Brain pericyte (primary cell): ENCODE measurements around the gene EVC2.
"Not testable (repeated sequence)": the region's sequence is repeated elsewhere in the genome, so short reads cannot be mapped to it uniquely, and the experiment has no call there.

Source experiments
- DNase-seq: peaks from one replicate; pipeline ENCODE4 v3.0.0-alpha.2; 2012; ENCODE audit warnings: low read depth, low spot score

Gene EVC2

DNA sequence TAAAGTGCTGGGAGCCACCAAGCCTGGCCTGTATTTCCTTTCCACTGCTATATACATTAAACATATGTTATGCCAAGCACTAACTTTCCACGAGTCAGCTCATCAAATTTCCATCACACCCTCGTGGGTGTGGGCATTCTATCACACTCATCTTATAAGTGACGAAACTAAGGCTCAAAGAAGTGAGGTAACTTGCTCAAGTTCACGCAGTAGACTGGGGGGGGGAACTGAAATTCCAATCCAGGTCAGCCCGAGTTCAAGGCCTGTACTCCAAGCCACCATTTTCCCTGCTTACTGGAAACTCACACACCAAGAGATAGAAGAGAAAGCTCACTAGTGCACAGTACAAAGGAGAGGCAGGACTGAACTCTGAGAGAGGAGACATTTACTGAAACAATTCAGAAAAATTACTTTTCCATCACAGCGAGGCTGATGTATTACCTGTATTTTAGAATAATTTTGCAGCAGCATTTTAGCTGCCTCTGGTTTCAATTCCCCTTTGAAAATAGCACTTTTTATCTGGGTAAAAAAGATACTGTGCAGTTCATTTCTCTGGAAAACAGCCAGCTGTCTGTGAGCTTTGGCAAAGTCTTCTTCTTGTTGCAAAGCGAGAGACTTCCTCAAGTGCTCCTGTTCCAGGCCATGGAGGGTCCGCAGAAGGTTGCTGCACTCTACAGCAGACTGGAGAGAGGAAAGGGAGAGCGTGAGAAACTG, 76.8 kb downstream of the EVC2 start:
- no peak for DNase-seq

GRCh38 chr4:5630762-5631161, 77.6 kb downstream of the EVC2 start:
- no peak for DNase-seq

DNA sequence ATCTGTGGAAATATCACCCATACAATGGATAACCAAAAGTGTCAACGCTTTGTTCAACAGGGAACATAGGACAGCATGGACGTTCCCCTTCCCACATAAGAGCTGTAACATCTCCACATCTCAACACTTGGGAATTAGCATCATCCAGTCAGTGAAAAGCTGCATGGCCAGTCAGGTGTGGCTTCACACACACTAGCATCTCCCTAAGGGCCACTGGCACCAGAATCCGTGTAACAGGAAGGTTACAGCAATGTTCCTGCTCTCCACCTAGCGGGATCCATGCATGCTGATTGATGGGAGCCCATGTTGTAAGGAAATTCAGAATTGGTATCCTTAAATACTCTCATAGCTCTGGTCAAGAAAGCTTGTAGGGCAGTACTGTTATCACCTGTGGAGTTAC, 78.8 kb downstream of the EVC2 start:
- no peak for DNase-seq

- DNase-seq, result no peak
Observed at GRCh38 chr4:5626913-5627312, 81.4 kb downstream of the EVC2 start.

DNA sequence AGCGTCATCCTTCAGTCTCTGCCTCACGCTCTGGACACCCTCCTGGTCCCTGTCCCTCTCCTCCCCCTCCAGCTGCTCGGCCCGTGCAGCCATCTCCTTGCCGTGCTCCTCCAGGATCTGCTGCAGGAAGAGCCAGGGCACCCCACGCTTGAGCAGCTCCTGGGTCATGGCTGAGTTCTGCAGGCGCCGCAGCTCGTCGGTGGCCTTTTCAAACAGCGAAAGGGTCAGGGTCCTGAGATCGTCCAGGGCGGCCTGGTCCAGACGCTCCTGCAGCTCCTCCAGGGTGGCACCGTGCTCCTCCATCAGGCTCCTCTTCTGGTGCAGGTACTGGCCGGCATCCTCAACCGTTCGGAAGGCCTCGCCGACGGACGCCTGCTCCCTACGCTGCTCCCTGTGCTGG, 85.8 kb downstream of the EVC2 start:
- DNase-seq, result no peak

DNA sequence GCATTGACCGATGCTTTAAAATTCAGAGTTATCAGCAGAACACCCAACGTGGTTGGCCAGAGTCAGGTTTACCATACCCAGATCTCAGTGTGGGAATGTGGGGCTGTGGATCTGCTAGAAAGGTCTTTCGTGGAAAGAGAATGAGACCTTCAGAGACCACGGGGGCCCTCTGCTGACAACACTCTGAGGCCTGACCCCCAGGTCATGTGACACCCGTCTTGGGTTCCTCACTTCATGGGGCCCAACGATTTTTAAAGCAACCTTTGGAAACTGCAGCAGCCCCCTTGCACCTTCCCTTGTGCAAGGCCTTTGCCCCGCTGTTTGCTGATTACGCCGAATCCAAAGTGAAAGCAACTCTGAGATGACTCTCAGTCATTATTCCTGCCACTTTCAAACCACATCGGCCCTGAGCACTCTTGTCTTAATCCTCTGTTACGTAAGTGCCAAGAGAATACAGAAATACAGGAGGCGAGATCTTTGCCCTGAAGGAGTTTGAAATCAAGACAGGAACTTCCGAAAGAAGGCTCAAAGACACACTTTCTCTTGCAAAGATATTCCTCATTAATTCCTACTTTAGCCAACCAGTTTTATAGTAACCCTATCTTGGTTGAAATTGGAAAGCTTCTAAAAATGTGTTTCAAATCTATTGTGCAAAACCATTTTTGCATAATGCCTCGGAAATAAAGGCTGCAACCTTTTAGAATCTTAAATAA, 88.3 kb downstream of the EVC2 start:
- no peak for DNase-seq

GRCh38 chr4:5618051-5618960, 90.1 kb downstream of the EVC2 start:
- DNase-seq, result no peak

DNA sequence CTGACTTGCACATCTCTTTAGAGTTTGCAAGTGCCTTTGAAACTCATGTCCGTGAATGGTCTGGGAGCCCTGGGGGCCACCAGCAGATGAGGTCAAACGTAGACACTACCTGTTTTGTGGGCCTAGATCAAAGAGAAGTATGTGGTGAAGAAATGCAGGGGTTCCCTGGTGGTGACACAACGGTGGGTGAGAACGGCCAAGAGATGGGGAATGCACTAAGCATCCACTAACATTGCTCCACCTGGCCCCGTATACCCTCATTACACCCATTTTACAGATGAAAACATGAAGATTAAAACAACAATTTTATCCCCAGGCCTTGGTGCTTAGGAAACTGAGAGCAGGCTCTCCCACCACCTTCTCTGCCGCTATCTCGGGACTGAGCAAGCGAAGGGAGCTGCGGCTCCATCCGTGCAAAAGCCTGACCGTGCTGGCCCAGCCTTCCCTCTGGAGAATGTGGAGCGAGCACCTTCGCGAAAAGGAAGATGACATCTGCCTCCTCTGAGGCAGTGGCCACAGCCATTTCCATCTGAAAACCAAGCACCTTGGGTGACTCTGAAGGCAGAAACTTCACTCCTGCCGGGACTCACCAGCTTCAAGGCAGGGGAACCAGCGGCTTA, 91.9 kb downstream of the EVC2 start:
- no peak for DNase-seq

DNA sequence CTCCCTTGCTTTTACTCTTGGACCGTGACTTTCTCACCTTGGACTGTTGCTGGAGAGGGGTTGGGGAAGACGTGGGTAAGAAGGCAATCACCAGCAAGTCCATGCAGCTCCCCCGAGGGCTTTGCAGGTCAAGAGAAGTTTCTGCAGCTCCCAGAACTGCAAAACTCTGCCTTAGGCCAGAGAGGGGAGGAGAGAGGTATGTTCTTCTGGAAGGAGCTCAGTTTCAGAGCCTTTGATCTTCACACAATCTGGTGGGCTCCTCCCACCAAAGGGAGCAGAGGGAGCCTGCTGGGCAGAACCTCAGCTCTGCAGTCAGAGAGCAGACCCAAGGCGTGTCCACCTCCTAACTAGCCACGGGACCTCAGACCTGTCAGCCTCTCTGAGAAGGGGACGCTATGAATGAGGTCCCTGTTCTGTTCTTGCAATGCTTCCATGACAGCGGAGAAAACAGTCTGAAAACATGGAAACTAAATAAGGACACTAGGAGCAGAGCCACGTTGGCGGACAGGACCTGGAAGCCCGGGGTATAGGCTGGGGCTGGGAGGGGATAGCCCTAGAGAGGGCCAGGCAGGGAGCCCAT, 92.8 kb downstream of the EVC2 start:
- no peak for DNase-seq

DNA sequence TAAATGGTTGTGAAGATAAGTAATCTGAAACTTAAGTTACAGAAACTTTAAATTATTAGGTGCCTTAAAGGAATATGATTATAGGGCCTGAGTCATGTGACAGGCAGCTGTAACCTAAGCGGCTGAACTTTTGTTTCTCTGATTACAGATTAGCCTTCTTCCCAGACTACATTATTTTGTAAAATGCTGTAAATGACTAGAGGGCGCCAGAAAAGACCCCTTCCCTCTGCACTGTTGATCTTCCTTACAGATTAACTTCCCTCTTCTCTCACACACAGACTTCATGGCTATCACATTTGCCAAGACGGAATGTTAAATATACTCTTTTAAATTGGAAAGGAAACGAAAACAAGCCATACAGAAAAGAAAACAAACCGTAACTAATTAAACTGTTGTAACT, 96.6 kb downstream of the EVC2 start:
- DNase-seq, result no peak

DNA sequence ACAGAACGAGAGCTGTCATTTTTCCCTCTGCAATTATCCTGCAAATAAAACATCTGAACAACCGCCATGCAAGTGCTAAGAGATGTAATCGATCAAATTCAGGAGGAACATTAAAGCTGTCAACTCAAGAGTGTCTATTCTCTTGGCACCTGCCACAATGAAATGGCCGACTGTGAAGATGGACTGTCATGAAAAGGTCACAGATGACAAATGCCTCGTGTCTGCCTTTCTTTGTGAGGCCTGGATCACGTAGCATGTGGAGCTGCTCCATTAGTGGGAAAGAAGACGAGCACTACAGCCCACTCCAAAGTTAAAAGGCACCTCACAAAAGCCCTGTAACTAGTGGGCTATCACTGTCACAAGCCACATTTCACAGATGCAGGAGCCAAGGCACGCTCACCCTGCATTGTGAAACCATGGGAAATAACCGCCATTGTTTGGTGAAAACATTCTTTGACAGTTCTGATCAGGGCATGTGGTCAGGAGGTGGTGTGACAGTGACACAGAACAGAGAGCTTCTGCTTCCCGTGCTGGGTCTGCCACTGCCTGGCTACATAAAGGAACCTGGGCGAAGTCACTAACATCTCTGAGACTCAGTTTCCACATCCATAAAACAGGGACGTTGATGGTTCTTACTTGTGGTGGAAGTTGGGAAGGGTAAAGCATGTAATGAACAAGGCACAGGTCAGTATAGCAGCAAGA, 98.9 kb downstream of the EVC2 start:
- no peak for DNase-seq

DNA sequence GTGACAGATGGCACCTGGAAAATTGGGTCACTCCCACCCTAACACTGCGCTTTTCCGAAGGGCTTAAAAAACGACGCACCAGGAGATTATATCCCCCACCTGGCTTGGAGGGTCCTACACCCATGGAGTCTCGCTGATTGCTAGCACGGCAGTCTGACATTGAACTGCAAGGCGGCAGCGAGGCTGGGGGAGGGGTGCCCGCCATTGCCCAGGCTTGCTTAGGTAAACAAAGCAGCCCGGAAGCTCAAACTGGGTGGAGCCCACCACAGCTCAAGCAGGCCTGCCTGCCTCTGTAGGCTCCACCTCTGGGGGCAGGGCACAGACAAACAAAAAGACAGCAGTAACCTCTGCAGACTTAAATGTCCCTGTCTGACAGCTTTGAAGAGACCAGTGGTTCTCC, 114.5 kb downstream of the EVC2 start:
- not testable (repeated sequence) for DNase-seq

DNA sequence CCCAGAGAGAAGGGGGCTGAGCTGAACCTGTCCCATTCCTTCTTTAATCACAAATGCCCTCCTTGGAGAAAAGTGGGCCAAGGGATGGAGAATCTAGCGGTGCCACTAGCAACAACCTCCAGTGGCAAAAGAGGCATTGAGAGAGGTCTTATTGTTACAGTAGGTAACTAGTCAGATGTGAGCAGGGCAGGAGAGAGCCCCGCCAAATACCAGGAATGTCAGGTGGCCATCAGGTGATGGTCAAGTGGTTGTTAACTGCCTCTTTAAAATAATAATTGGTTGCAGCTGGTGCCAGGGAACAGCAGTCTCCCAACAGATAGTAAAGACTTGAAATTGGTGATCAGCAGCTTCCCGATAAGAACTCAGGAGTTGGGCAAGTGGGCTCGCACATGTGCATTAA, 116.1 kb downstream of the EVC2 start:
- DNase-seq, result no peak

- DNase-seq, result no peak
Observed at GRCh38 chr4:5589495-5589894, 118.9 kb downstream of the EVC2 start.

DNA sequence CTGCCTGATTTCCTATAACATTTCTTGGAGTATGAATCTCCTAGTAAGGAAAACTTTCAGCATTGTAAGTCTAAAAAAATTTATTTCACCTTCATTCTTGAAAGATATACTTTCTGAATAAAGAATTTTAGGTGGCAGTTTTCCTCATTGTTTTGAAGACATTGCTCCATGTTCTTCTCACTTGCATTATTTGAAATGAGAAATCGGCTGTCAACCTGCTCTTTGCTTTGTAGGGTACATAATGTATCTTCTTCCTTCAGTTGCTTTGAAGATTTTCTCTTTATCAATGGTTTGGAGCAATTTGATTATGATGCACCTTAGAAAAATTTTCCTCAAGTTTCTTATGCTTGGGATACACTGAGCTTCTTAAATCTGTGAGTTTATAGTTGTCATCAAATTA, 120.3 kb downstream of the EVC2 start:
- DNase-seq, result no peak

DNA sequence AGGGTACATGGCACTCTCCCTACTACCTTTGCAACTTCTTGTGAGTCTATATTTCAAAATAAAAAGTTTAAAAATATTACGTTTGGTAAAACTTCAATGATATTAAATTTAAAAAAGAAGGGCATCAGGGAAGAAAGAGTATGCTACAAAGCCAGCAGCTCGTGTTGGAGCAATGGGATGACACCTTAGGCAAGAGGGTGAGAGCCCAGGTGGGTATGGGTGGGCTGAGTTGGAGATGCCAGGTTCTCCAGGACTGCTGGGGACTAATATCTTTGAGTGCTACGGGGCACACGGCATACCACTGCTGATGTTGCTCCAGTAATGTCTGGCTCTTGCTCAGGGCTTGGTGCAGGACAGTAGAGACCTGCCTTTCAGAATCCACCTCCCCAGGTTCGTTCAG, 132.4 kb downstream of the EVC2 start:
- no peak for DNase-seq

DNA sequence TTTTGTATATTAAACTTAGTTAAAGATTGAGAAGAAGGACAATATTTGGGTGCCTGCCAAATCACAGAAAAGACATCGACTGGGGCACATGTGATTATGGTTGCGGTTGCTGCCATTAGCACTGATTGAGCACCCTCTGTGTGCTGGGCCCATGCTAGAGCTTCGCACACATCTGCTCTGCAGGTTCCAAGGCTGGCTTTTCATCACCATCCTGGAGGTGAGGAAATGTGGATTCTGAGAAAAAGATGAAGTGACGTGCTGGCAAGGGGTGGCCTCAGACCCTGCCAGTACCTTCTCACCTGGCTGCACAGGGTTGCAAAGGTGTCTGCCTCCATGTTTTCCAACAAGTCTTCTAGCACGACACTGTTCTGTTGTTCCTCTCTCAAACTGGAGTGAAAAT, 134.0 kb downstream of the EVC2 start:
- no peak for DNase-seq

DNA sequence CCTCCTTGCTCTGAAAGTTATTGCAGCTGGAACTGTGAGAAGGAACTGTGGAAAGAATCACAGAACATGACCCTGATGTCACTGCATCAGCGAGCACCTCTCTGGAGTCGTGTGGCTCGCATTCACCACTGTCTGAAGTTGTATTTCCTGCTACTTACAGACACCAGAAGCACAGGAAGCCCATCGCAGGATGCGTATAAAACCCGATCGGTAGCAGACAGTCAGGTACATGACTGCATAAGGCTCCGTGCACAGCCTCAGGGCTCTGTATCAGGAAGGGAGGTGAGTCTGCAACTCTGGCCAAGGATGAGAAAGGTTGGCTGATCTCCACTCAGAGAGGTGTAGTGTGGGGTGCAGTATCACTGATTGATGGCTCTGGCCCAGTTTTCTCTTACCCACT, 134.4 kb downstream of the EVC2 start:
- DNase-seq, result no peak

GRCh38 chr4:5572751-5573150, 135.6 kb downstream of the EVC2 start:
- DNase-seq, result no peak

DNA sequence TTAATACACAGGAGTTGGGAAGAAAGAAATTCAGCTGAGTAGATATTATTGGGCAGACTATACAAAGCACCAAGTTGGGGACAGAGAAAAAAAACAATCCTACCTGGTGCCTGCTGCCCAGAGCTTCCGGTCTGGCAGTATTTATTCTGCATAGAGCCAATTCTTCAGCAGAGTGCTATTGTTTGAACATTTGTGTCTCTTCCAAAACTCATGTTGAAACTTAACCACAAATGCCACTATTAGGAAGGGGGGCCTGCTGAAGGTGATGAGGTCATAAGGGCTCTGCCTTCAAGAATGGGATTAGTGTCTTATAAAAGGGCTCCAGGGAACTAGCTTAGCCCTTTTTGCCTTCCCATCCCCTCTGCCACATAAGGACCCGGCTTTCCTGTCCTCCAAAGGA, 136.2 kb downstream of the EVC2 start:
- DNase-seq, result no peak

- DNase-seq, result no peak
Observed at GRCh38 chr4:5571646-5572045, 136.7 kb downstream of the EVC2 start.
